H1 (cell line): Measurements from ENCODE around the gene RNF182. TPM values are rescaled to one million over a fixed set of nuclear protein-coding genes. Genes with fewer than 3 reads are reported as not detected.

ENCODE experiments used
- CTCF ChIA-PET: fragments of 300-600 bp; sonication (Branson Sonifier 250); formaldehyde crosslinking; loops from one replicate; lab custom pipeline; 2021; ENCODE audit not compliant: partially characterized antibody; lab: Charles Lee
- POLR2A ChIA-PET: fragments of 300-600 bp; sonication (Branson Sonifier 250); formaldehyde crosslinking; loops from one replicate; lab custom pipeline; 2021; ENCODE audit warnings: inconsistent platforms; ENCODE audit not compliant: partially characterized antibody; lab: Charles Lee
- DNase-seq, 2 experiments: peaks; one replicate each; pipeline versions ENCODE4 v3.0.0 to v3.0.0-alpha.2; 2010 to 2022; ENCODE audit warnings: low spot score in 2 of 2, low read depth in 1 of 2, mixed read lengths in 1 of 2
- FAIRE-seq: peaks from 2 replicates; lab custom pipeline; 2011; peaks lifted over from hg19 to GRCh38; lab: Jason Lieb, UNC
- H2AFZ ChIP-seq: 2 replicates; pipeline ENCODE4 v1.8.1; 2012; ENCODE audit warnings: low read length, inconsistent platforms
- H2AK5ac ChIP-seq: 2 replicates; pipeline ENCODE4 v1.6.1; 2013; ENCODE audit warnings: low read depth, low read length
- H2BK120ac ChIP-seq: replicated peaks from 2 replicates; pipeline ENCODE3; 2013; ENCODE audit warnings: low read depth, low read length, inconsistent platforms
- H2BK12ac ChIP-seq: 2 replicates; pipeline ENCODE4 v1.6.1; 2013; ENCODE audit warnings: low read depth, low read length
- H2BK15ac ChIP-seq: 2 replicates; pipeline ENCODE4 v1.6.1; 2013; ENCODE audit warnings: low read length
- H2BK20ac ChIP-seq: 2 replicates; pipeline ENCODE4 v1.6.1; 2013; ENCODE audit warnings: low read length
- H2BK5ac ChIP-seq: 2 replicates; pipeline ENCODE4 v1.6.1; 2013; ENCODE audit warnings: low read depth, low read length
- H3K14ac ChIP-seq: 2 replicates; pipeline ENCODE4 v1.6.1; 2013; ENCODE audit warnings: inconsistent platforms; ENCODE audit not compliant: insufficient read length
- H3K18ac ChIP-seq: 2 replicates; pipeline ENCODE4 v1.6.1; 2013; ENCODE audit warnings: low read length; ENCODE audit errors: extremely low read depth
- H3K23ac ChIP-seq: 2 replicates; pipeline ENCODE4 v1.6.1; 2013; ENCODE audit warnings: inconsistent platforms; ENCODE audit not compliant: insufficient read length
- H3K23me2 ChIP-seq: 2 replicates; pipeline ENCODE4 v1.6.1; 2013; ENCODE audit warnings: low read depth, low read length
- H3K27ac ChIP-seq: 2 replicates; pipeline ENCODE4 v1.6.1; 2011; ENCODE audit warnings: low read depth, low read length, inconsistent platforms
- H3K27me3 ChIP-seq, 4 experiments: replicated peaks in 1 of 4; 1 replicate in 1 of 4; 2 replicates in 3 of 4; pipeline versions ENCODE4 v1.6.1 to v1.8.1; 2011 to 2013; ENCODE audit warnings: low read length in 3 of 4, mild to moderate bottlenecking in 3 of 4, inconsistent platforms in 2 of 4, mixed read lengths in 2 of 4, moderate library complexity in 1 of 4; ENCODE audit not compliant: control insufficient read depth in 3 of 4, insufficient read depth in 3 of 4; ENCODE audit errors: extremely low read depth in 1 of 4
- H3K36me3 ChIP-seq, 4 experiments: 2 replicates each; pipeline versions ENCODE4 v1.6.1 to v1.8.1; 2011 to 2013; ENCODE audit warnings: mild to moderate bottlenecking in 4 of 4, low read length in 3 of 4, moderate library complexity in 2 of 4, control low read depth in 1 of 4, inconsistent platforms in 1 of 4; ENCODE audit not compliant: insufficient read depth in 4 of 4, control insufficient read depth in 2 of 4
- H3K4ac ChIP-seq: replicated peaks from 2 replicates; pipeline ENCODE3; 2013; ENCODE audit warnings: low read length, low read depth, mixed read lengths, inconsistent platforms; ENCODE audit not compliant: insufficient read length
- H3K4me1 ChIP-seq, 4 experiments: replicated peaks in 1 of 4; 1 replicate in 1 of 4; 2 replicates in 3 of 4; pipeline versions ENCODE4 v1.6.1 to v1.8.1; 2011 to 2013; ENCODE audit warnings: low read length in 3 of 4, inconsistent platforms in 2 of 4, mixed read lengths in 1 of 4; ENCODE audit not compliant: insufficient read depth in 4 of 4, control insufficient read depth in 3 of 4
- H3K4me2 ChIP-seq, 2 experiments: 2 replicates each; pipeline versions ENCODE4 v1.6.1 to v1.8.1; 2011 to 2013; ENCODE audit warnings: low read depth in 2 of 2, low read length in 2 of 2, control low read depth in 1 of 2, inconsistent platforms in 1 of 2, mild to moderate bottlenecking in 1 of 2; ENCODE audit not compliant: insufficient read depth in 1 of 2
- H3K4me3 ChIP-seq, 4 experiments: fragments of 200-600, 300-600 bp in 1 of 4; sonication (generic), shearing (Covaris generic), sonication (Bioruptor Twin) in 1 of 4; 2 replicates each; pipeline versions ENCODE4 v1.5.1 to v1.8.1; 2011 to 2016; ENCODE audit warnings: low read length in 4 of 4, low read depth in 3 of 4, control low read depth in 2 of 4, inconsistent platforms in 2 of 4, mild to moderate bottlenecking in 2 of 4, mixed read lengths in 1 of 4, moderate library complexity in 1 of 4; ENCODE audit not compliant: insufficient read depth in 2 of 4; ENCODE audit errors: extremely low read depth in 1 of 4
- H3K56ac ChIP-seq: replicated peaks from 2 replicates; pipeline ENCODE3; 2013; ENCODE audit warnings: low read depth, mild to moderate bottlenecking, mixed read lengths, low read length, inconsistent platforms; ENCODE audit not compliant: insufficient read length
- H3K79me1 ChIP-seq: 2 replicates; pipeline ENCODE4 v1.6.1; 2013; ENCODE audit warnings: low read depth, low read length, control low read depth
- H3K79me2 ChIP-seq, 2 experiments: 2 replicates each; pipeline versions ENCODE4 v1.6.1 to v1.8.1; 2012 to 2013; ENCODE audit warnings: low read length in 2 of 2, mild to moderate bottlenecking in 2 of 2, inconsistent platforms in 1 of 2; ENCODE audit not compliant: insufficient read depth in 2 of 2, control insufficient read depth in 1 of 2
- H3K9ac ChIP-seq, 4 experiments: replicated peaks in 1 of 4; 1 replicate in 1 of 4; 2 replicates in 3 of 4; pipeline versions ENCODE4 v1.6.1 to v1.8.1; 2011 to 2013; ENCODE audit warnings: low read depth in 3 of 4, low read length in 3 of 4, control low read depth in 2 of 4, mild to moderate bottlenecking in 2 of 4, moderate library complexity in 2 of 4, inconsistent platforms in 1 of 4; ENCODE audit errors: extremely low read depth in 1 of 4
- H3K9me3 ChIP-seq, 2 experiments: 2 replicates each; pipeline versions ENCODE4 v1.6.1 to v1.8.1; 2012 to 2013; ENCODE audit warnings: mild to moderate bottlenecking in 2 of 2, moderate library complexity in 2 of 2, control low read depth in 1 of 2, inconsistent platforms in 1 of 2, low read depth in 1 of 2, low read length in 1 of 2, mixed read lengths in 1 of 2; ENCODE audit not compliant: insufficient read depth in 2 of 2
- H4K20me1 ChIP-seq, 2 experiments: replicated peaks in 1 of 2; 2 replicates each; pipeline versions ENCODE3 to v1.8.1; 2011 to 2013; ENCODE audit warnings: inconsistent platforms in 2 of 2, low read length in 2 of 2, mild to moderate bottlenecking in 1 of 2; ENCODE audit not compliant: insufficient read depth in 2 of 2, control insufficient read depth in 1 of 2
- H4K5ac ChIP-seq: 2 replicates; pipeline ENCODE4 v1.6.1; 2013; ENCODE audit warnings: low read length, low read depth, mixed read lengths, inconsistent platforms; ENCODE audit not compliant: insufficient read length
- H4K8ac ChIP-seq: 2 replicates; pipeline ENCODE4 v1.8.0; 2013; ENCODE audit warnings: mild to moderate bottlenecking, moderate library complexity, low read length, inconsistent platforms; ENCODE audit not compliant: insufficient read depth; ENCODE audit errors: extremely low read depth
- H4K91ac ChIP-seq: replicated peaks from 2 replicates; pipeline ENCODE3; 2013; ENCODE audit warnings: low read length, mixed read lengths, inconsistent platforms; ENCODE audit not compliant: insufficient read length
- CEBPB ChIP-seq: IDR thresholded peaks from 2 replicates; pipeline ENCODE4 v1.6.1; 2012; ENCODE audit warnings: low read depth, low read length
- CTBP2 ChIP-seq: IDR thresholded peaks from 2 replicates; pipeline ENCODE4 v1.7.0; 2011; ENCODE audit warnings: borderline replicate concordance, mild to moderate bottlenecking, moderate library complexity, mixed read lengths, low read length; ENCODE audit not compliant: insufficient read depth, insufficient read length
- FOSL1 ChIP-seq: IDR thresholded peaks from 2 replicates; pipeline ENCODE4 v1.6.1; 2011; ENCODE audit warnings: mild to moderate bottlenecking, low read depth, low read length, moderate library complexity; ENCODE audit not compliant: insufficient read depth
- HDAC6 ChIP-seq: IDR thresholded peaks from one replicate; pipeline ENCODE4 v1.7.1; 2012; ENCODE audit warnings: low read depth, mild to moderate bottlenecking, inconsistent platforms, low read length, moderate library complexity
- RAD21 ChIP-seq, 2 experiments: IDR thresholded peaks in 1 of 2; conservative IDR thresholded peaks in 1 of 2; 2 replicates each; pipeline ENCODE4 v1.6.1; 2011; ENCODE audit warnings: low read depth in 2 of 2, low read length in 2 of 2, improper control_type of control experiment in 1 of 2, inconsistent platforms in 1 of 2, mild to moderate bottlenecking in 1 of 2, moderate library complexity in 1 of 2
- RXRA ChIP-seq: IDR thresholded peaks from 2 replicates; pipeline ENCODE4 v1.6.1; 2011; ENCODE audit warnings: low read depth, mild to moderate bottlenecking, low read length, moderate library complexity; ENCODE audit not compliant: insufficient read depth
- SP1 ChIP-seq: IDR thresholded peaks from 2 replicates; pipeline ENCODE4 v1.6.1; 2011; ENCODE audit warnings: low read depth, low read length
- SP2 ChIP-seq: IDR thresholded peaks from 2 replicates; pipeline ENCODE4 v1.6.1; 2012; ENCODE audit warnings: mild to moderate bottlenecking, low read length, inconsistent platforms
- SUZ12 ChIP-seq: fragments of 200-600 bp; sonication (generic); IDR thresholded peaks from 2 replicates; pipeline ENCODE4 v1.6.1; 2012; ENCODE audit warnings: mild to moderate bottlenecking, inconsistent platforms, low read length, moderate library complexity, mixed read lengths
- TCF12 ChIP-seq: IDR thresholded peaks from 2 replicates; pipeline ENCODE4 v1.6.1; 2011; ENCODE audit warnings: low read depth, mild to moderate bottlenecking, low read length
- TEAD4 ChIP-seq: IDR thresholded peaks from 2 replicates; pipeline ENCODE4 v1.6.1; 2012; ENCODE audit warnings: low read depth, low read length, inconsistent platforms, mixed read lengths
- YY1 ChIP-seq: IDR thresholded peaks from 2 replicates; pipeline ENCODE4 v1.6.1; 2011; ENCODE audit warnings: low read depth, mild to moderate bottlenecking, low read length
- ZNF274 ChIP-seq: IDR thresholded peaks from 2 replicates; pipeline ENCODE4 v1.7.0; 2012; ENCODE audit warnings: low read length, borderline replicate concordance; ENCODE audit errors: extremely low read depth
- WGBS, 2 experiments: shearing (Covaris generic) in 1 of 2; methylation state at CpG; one replicate each; pipeline versions ENCODE4 v1.1.6 to v1.1.7; 2013 to 2015; ENCODE audit warnings: low lambda C conversion rate in 2 of 2, mixed read lengths in 2 of 2, inconsistent platforms in 1 of 2, low coverage in 1 of 2, missing lambda C conversion rate in 1 of 2; ENCODE audit not compliant: insufficient replicate concordance in 2 of 2, insufficient coverage in 1 of 2, insufficient read length in 1 of 2; ENCODE audit errors: extremely low coverage in 1 of 2, missing lambda C conversion rate in 1 of 2; 5-methylcytosine and 5-hydroxymethylcytosine counted together
- polyA plus RNA-seq, 7 experiments: library from polyadenylated mRNA; depleted of rRNA in 3 of 7; stranded (reverse) in 5 of 7; unstranded in 2 of 7; fragments of >200 nt in 5 of 7; fragments of 200-250 nt in 2 of 7; gene quantifications; 1 replicate in 5 of 7; 2 replicates in 1 of 7; 4 replicates in 1 of 7; pipeline versions ENCODE4 v1.2.1 to v1.2.3, GENCODE V29; 2011 to 2013; ENCODE audit warnings: missing spikeins in 2 of 7, mixed read lengths in 2 of 7
- total RNA-seq: library from RNA; stranded (reverse); fragmentation: NEBNext Ultra II Directional; extraction: Animal tissue kit (Norgen Biotek cat#: 25700); gene quantifications from 2 replicates; pipeline ENCODE4 v1.2.1, GENCODE V29; 2021
- TF ChIP-seq, protein P1 (sequence below): IDR thresholded peaks from 2 replicates; pipeline ENCODE4 v1.6.1; 2012; ENCODE audit warnings: inconsistent platforms

The RNF182 gene
- total and polyA plus RNA-seq, 2 of the 8 experiments (the other 6 are each of a cell fraction or from before 2014, with no cell fraction given): 6.2 to 10.7 TPM

DNA sequence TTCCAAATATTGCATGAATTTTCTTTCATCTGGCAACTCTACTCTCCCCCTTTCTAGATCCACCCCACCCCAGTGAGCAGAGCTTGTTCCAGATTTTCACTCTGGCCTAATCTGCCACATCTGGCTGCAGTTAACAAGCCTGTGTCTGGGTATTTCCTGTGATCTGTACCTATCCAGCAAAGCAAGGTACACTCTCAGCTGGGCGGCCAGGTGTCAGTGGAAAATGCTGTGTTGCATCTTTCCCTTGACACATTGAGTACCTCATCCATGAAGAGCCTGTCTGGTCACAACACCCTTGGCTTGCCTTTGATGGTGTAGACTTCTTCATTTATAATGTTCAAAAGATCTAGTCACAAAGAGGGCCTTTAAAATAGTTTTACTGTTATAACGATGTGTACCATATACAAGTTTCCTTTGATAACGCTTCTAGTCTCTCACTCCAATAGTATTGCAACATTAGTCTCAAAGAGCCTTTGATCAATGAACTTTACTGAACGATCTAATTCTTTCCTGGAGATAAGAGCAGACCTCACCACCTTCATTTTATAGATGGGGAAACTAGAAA is 6.0 kb upstream of the RNF182 start:
- peaks cover 0 to 16% (median 4%) of the 10 kb centered on the region in 4 experiments; a peak in 2 of 7 replicates for H3K4me1 ChIP-seq
- no peak overlapping the region for H2BK5ac ChIP-seq
- H3K14ac ChIP-seq: no peak overlapping the region
- 88% methylated on average over 4 of the region's 4 CpGs; no CpG with 5 or more reads in 1 of the 2 experiments for WGBS, 2 experiments
- H2AK5ac ChIP-seq: no peak overlapping the region
- H3K36me3 ChIP-seq: no peaks in the 10 kb centered on the region
- H3K18ac ChIP-seq: no peak overlapping the region
- H4K20me1 ChIP-seq: no peaks in the 10 kb centered on the region
- no peak overlapping the region for H3K23ac ChIP-seq
- no peak overlapping the region for H2BK20ac ChIP-seq
- H2AFZ ChIP-seq: no peak overlapping the region
- H3K27me3 ChIP-seq: no peaks in the 10 kb centered on the region
- H3K9ac ChIP-seq: no peak overlapping the region
- no peak overlapping the region for H2BK15ac ChIP-seq
- DNase-seq (no peak), FAIRE-seq (no peak)
- H4K91ac ChIP-seq: no peak overlapping the region
- no peak overlapping the region for H3K4me3 ChIP-seq
- no peaks in the 10 kb centered on the region for H3K9me3 ChIP-seq
- H3K79me2 ChIP-seq: no peaks in the 10 kb centered on the region
- ChIA-PET CTCF (interaction anchor here (0.5 to 12.0 kb wide), 6 partner anchors 8 to 374 kb away, joined by 3 to 133 read pairs (median 4); no protein-coding TSS in a partner anchor), POLR2A (interaction anchor here (0.8 to 0.9 kb wide), 2 partner anchors 160 to 246 kb away, joined by 3 read pairs; no protein-coding TSS in a partner anchor)
- no peak overlapping the region for H2BK12ac ChIP-seq
- H3K23me2 ChIP-seq: no peaks in the 10 kb centered on the region
- no peak overlapping the region for H3K56ac ChIP-seq
- no peak overlapping the region for H2BK120ac ChIP-seq
- no peak overlapping the region for H4K8ac ChIP-seq
- H3K79me1 ChIP-seq: no peaks in the 10 kb centered on the region
- no peak overlapping the region for H3K4ac ChIP-seq
- no peak overlapping the region for H3K27ac ChIP-seq
- no peak overlapping the region for H3K4me2 ChIP-seq
- H4K5ac ChIP-seq: no peak overlapping the region
- TF ChIP-seq, protein P1, sequence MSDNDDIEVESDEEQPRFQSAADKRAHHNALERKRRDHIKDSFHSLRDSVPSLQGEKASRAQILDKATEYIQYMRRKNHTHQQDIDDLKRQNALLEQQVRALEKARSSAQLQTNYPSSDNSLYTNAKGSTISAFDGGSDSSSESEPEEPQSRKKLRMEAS: no peak
- TF ChIP-seq SP1 (no peak), ZNF274 (no peak), SP2 (no peak), SUZ12 (no peak), TCF12 (no peak), HDAC6 (no peak), CEBPB (no peak), TEAD4 (no peak), RXRA (no peak), CTBP2 (no peak), FOSL1 (no peak), RAD21 (IDR thresholded peaks at IDR 0.05 in 1 of 2, conservative IDR thresholded peaks at IDR 0.05 in 1 of 2; ENCODE audit: low read depth in 2 of 2, low read length in 2 of 2) (no peak), YY1 (no peak)
